Ectodermal cell (in vitro differentiated cells): Measurements from ENCODE around the gene CD300C.
"Not testable (repeated sequence)": the region's sequence is repeated elsewhere in the genome, so short reads cannot be mapped to it uniquely, and the experiment has no call there.

Experiments used
- H3K27ac ChIP-seq: 2 replicates; pipeline ENCODE4 v1.7.0; 2013; ENCODE audit warnings: mild to moderate bottlenecking, low read depth, low read length; ENCODE audit not compliant: insufficient read depth, poor library complexity, severe bottlenecking
- H3K27me3 ChIP-seq: 2 replicates; pipeline ENCODE4 v1.7.0; 2013; ENCODE audit warnings: mild to moderate bottlenecking, low read length; ENCODE audit not compliant: insufficient read depth, control insufficient read depth, poor library complexity, severe bottlenecking
- H3K36me3 ChIP-seq: one replicate; pipeline ENCODE4 v1.7.0; 2013; ENCODE audit warnings: low read length; ENCODE audit not compliant: control insufficient read depth, insufficient read depth
- H3K4me1 ChIP-seq: one replicate; pipeline ENCODE4 v1.7.0; 2013; ENCODE audit warnings: low read length; ENCODE audit not compliant: control insufficient read depth, insufficient read depth
- H3K4me3 ChIP-seq: 2 replicates; pipeline ENCODE4 v1.7.0; 2013; ENCODE audit warnings: low read depth, low read length, control low read depth; ENCODE audit not compliant: insufficient read depth
- H3K9me3 ChIP-seq: 2 replicates; pipeline ENCODE4 v1.7.0; 2013; ENCODE audit warnings: mild to moderate bottlenecking, low read length, moderate library complexity; ENCODE audit not compliant: control insufficient read depth
- WGBS, 2 experiments: methylation state at CpG; one replicate each; pipeline ENCODE4 v1.1.7; 2013; ENCODE audit warnings: missing lambda C conversion rate in 2 of 2; 5-methylcytosine and 5-hydroxymethylcytosine counted together

The CD300C gene

DNA sequence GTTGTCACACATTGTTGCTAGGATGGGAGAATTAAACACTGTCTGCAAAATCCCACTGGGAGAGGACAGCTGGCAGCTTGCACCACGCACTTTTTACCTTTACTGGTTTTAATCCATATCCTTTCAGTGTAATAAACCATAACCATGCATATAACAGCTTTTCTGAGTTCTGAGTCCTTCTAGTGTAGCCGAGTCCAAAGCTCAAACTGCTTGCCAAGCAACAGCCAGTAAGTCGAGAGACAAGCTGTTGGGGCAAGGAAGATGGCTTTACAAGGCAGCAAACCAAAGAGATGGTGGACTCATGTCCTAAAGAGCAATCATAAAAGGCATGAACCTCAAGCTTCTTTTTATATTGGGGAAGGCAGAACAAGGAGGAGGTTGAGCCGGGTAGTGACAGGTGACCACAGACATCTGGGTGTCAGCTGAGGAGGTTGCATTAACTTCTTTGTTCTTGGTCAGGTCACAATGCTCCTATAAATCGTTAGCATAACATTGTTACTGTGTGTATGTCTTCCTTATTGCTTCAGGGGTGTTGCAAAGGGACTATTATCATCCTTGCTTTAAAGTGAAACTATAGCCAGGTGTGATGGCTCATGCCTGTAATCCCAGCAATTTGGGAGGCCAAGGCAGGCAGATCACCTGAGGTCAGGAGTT is 28.7 kb upstream of the CD300C start:
- H3K27me3 ChIP-seq, result no peaks in the 10 kb centered on the region
- no peak overlapping the region for H3K4me3 ChIP-seq
- WGBS, 2 experiments, result 86 to 91% methylated on average over 5 of the region's 5 CpGs

DNA sequence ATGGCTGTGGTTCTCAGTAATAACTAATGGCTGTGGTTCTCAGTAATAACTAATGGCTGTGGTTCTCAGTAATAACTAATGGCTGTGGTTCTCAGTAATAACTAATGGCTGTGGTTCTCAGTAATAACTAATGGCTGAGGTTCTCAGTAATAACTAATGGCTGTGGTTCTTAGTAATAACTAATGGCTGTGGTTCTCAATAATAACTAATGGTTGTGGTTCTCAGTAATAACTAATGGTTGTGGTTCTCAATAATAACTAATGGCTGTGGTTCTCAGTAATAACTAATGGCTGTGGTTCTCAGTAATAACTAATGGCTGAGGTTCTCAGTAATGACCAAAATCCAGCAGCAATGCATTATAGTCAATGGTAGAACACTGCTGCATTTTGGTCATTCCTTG is 27.7 kb upstream of the CD300C start:
- not testable (repeated sequence) for H3K27me3 ChIP-seq, H3K4me1 ChIP-seq

More for the DNA sequence above, 28.7 kb upstream of the CD300C start:
- Histone ChIP-seq H3K4me1 (no peaks in the 10 kb centered on the region), H3K9me3 (no peaks in the 10 kb centered on the region), H3K36me3 (no peaks in the 10 kb centered on the region), H3K27ac (no peak overlapping the region)

DNA sequence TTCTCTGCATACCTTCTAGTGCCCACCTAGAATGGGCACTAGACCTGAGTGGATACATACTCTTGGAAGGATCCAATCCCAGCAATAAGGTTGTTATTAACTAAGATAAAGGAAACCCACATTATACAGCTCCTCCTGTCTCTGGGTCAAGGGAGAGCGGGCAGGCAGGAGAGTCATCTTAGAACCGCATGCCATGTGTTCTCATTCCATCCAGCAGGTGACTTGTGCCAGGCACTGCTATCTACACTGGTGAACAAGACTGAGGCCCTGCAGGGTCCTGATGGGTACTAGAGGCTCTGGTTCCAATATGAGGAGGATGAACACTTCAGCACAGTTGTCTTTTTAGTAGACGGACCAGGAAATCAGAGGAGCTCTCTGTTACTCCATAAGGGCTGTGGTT is 27.3 kb upstream of the CD300C start:
- Histone ChIP-seq H3K4me1 (no peaks in the 10 kb centered on the region), H3K4me3 (no peak overlapping the region), H3K27ac (no peak overlapping the region), H3K9me3 (no peaks in the 10 kb centered on the region), H3K27me3 (no peaks in the 10 kb centered on the region), H3K36me3 (no peaks in the 10 kb centered on the region)
- WGBS, 2 experiments, result 87 to 90% methylated on average over 3 of the region's 3 CpGs

More for the DNA sequence above, 27.7 kb upstream of the CD300C start:
- not testable (repeated sequence) for H3K27ac ChIP-seq, H3K9me3 ChIP-seq, H3K36me3 ChIP-seq, H3K4me3 ChIP-seq

DNA sequence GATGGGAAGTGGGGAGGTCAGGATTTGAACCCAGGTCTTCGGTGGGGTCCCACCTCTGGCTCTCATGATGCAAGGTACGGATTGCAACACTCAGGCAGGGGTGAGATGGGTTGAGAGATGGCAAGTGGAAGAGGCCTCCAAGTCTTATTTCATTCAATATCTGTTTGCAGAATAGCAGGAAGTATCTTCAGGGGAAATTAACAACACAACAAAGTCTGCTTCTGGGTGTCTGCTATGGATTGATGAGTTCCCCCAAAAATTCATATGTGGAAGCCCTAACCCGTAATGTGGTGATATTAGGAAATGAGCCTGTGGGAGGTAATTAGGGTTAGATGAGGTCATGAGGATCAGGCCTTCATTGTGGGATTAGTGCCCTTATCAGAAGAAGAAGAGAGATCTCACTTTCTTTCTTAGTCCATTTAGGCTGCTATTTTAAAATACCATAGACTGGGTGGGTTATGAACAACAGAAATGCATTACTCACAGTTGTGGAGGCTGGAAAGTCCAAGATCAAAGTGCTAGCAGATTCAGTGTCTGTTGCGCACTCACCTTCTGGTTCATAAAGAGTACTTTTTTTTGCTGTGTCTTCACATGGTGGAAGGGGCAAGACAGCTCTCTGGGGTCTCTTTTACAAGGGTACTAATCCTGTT is 25.8 kb upstream of the CD300C start:
- Histone ChIP-seq H3K4me3 (no peak overlapping the region), H3K27ac (no peak overlapping the region), H3K27me3 (no peaks in the 10 kb centered on the region), H3K9me3 (no peaks in the 10 kb centered on the region), H3K36me3 (no peaks in the 10 kb centered on the region), H3K4me1 (no peaks in the 10 kb centered on the region)
- WGBS, 2 experiments, result 89 to 94% methylated on average over 4 of the region's 4 CpGs

DNA sequence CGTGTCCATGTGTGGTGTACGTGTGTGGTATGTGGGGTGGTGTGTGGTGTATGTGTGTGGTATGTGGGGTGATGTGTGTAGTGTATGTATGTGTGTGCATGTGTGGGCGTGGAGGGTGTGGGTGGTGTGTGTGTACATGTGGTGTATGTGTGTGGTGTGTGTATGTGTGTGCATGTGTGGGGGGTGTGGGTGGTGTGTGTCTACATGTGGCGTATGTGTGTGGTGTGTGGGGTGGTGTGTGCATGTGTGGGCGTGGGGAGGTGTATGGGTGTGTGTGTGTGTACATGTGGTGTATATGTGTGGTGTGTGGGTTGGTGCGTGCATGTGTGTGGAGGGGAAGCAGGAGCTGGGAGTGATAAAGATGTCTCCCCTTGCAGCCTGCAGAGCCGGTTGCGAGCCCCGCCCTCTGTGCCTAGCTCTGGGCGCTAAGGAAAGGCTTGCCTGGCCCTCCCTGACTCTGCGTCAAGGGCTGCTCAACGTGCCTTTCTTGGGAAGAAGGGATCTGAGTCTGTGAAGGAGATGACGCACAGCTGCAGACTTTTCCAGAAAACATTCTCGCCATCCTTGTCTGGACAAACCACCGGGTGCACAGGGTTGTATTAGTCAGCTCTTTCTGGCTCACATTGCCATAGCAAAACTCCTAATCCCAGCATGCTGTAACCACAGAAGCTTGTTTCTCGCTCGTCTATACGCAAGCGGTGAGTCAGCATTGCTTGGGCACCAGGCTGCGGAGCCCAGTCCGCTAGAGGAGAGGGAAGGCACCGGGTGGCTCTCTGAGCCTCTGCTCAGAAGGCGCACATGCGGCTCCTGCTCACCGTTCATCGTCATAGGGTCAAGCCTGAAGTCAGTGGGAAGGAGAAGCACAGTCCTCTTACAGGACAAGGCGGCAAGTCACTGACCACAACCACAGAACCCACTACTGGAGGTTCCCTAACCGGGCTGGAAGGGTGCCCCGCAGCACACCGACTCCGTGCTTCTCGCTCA is 23.4 kb upstream of the CD300C start:
- Histone ChIP-seq H3K4me3 (no peak overlapping the region), H3K4me1 (no peaks in the 10 kb centered on the region), H3K9me3 (no peaks in the 10 kb centered on the region), H3K27ac (no peak overlapping the region), H3K27me3 (no peaks in the 10 kb centered on the region), H3K36me3 (no peaks in the 10 kb centered on the region)
- WGBS, 2 experiments, result 85% methylated on average over 32 of the region's 32 CpGs

DNA sequence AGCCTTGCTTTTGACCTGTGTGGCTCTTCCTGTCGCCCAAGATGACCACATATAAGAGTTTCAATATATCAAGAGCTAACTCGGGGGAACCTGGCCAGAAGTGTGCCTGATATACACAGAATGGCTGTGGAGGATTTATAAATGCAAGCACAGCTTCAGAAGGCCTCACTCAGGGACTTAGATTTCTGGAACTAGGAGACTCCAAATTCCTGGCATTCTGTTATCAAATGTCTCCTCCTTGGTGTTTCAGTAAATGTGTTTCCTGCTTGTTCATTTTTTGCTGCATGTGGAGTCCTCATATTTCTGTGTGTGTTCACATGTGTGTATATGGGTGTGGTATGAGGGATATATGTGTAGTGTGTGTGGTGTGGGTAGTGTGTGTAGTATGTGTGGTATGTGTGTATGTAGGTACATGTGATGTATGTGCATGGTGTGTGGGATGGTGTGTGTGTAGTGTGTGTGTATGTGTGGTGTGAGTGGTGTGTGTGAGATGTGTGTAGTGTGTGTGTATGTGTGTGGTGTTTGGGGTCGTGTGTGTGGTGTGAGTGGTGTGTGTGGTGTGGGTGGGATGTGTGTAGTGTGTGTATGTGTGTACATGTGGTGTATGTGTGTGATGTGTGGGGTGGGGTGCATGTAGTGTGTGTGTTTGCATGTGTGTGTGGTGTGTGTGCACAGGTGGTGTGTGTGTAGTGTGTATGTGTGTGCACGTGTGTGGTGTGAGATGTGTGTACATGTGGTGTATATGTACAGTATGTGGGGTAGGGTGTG is 22.4 kb upstream of the CD300C start:
- Histone ChIP-seq H3K4me3 (no peak overlapping the region), H3K27me3 (no peaks in the 10 kb centered on the region), H3K4me1 (no peaks in the 10 kb centered on the region), H3K9me3 (no peaks in the 10 kb centered on the region), H3K27ac (no peak overlapping the region), H3K36me3 (no peaks in the 10 kb centered on the region)
- WGBS, 2 experiments, result 88 to 91% methylated on average over 4 of the region's 4 CpGs

DNA sequence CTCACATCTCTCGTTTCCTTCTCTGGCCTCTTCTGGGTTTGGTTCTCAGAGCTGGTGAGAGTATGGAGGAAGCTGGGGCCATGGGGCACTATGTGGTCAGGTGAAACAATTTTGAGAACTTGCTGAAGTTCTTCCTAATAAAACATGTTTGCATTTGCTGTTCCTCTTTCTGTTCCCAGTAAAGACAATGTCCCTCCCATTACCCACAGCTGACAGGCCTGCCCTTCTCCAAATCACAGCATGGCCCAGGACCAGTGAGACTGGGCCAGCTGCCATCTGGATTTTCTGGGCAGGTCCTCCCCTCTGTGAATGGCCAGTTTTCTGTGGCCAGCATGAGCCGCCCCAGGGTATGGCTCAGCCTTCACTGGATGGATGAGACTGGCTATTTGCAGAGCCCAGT is 21.5 kb upstream of the CD300C start, which contains the start of gene CD300H:
CD300H (minus strand) TSS at position 113 of the 400 bp plus-strand sequence.
- Histone ChIP-seq H3K27ac (no peak within 1 kb of the TSS), H3K27me3 (no peaks in the 10 kb centered on the region), H3K36me3 (no peaks in the 10 kb centered on the region), H3K4me1 (no peaks in the 10 kb centered on the region), H3K4me3 (no peak within 1 kb of the TSS), H3K9me3 (no peaks in the 10 kb centered on the region)
- WGBS, 2 experiments, result 88% methylated on average over 2 of the region's 2 CpGs

DNA sequence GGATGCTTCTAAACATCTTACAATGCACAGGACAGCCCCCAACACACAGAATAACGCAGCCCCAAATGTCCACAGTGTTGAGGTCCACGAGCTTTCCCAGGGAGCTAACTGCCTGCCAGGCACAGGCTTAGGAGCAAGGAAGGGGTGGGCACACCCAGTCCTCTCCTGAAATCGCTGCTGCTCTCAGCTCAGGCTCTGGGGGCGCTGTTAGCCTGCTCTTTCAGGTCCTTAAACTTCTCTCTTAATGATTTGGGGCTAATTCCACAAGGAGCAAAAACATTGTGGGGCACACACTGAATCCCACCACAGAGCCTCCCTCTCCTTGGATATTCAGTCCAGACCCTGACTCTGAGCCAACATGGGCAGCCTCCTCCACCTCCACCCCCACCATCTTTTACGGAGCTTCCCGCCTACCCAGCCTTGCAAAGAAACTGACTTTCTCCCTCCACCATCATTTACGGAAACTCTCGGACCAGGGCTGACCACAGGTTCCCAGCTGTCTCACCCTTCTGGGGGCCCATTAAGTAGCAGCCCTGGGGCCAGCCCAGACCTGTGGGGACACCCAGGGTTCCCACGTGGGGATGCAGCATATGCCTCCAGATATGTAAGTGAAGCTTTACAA is 20.3 kb upstream of the CD300C start:
- no peaks in the 10 kb centered on the region for H3K9me3 ChIP-seq
- H3K27me3 ChIP-seq, result no peaks in the 10 kb centered on the region
- H3K4me3 ChIP-seq, result no peak overlapping the region
- H3K27ac ChIP-seq, result no peak overlapping the region
- WGBS, 2 experiments, result 47 to 49% methylated on average over 9 of the region's 9 CpGs
- no peaks in the 10 kb centered on the region for H3K4me1 ChIP-seq
- H3K36me3 ChIP-seq, result no peaks in the 10 kb centered on the region

DNA sequence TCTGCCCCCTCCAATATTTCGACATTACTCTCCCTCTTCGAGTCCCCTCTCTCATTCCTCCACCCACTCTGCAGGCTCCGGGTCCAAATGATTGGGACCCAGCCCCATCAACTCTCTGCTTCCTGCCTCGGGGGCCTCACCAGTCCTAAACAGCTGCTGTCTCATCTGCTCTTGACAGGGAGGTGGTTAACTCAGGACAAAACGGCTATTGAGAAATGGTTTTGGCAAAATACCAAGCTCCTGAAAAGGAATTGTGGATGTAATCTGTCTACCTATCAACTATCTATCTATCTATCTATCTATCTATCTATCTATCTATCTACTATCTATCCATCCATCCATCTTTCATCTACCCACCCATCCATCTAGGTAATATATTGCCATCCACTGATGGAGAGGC is 19.2 kb upstream of the CD300C start:
- Histone ChIP-seq H3K36me3 (no peaks in the 10 kb centered on the region), H3K4me1 (no peaks in the 10 kb centered on the region), H3K4me3 (no peak overlapping the region), H3K9me3 (no peaks in the 10 kb centered on the region), H3K27ac (no peak overlapping the region), H3K27me3 (no peaks in the 10 kb centered on the region)
- 90 to 93% methylated on average over 5 of the region's 5 CpGs for WGBS, 2 experiments
